ENCODE measurements around the gene CKM.
"Not testable (repeated sequence)": the region's sequence is repeated elsewhere in the genome, so short reads cannot be mapped to it uniquely, and the experiment has no call there.

Gene CKM

GRCh38 chr19:45321848-45322247, 827 bp downstream of the CKM start:
- in situ Hi-C loops (cut with MboI; ENCODE audit: low sequenced_read_pairs): no loop called here

DNA sequence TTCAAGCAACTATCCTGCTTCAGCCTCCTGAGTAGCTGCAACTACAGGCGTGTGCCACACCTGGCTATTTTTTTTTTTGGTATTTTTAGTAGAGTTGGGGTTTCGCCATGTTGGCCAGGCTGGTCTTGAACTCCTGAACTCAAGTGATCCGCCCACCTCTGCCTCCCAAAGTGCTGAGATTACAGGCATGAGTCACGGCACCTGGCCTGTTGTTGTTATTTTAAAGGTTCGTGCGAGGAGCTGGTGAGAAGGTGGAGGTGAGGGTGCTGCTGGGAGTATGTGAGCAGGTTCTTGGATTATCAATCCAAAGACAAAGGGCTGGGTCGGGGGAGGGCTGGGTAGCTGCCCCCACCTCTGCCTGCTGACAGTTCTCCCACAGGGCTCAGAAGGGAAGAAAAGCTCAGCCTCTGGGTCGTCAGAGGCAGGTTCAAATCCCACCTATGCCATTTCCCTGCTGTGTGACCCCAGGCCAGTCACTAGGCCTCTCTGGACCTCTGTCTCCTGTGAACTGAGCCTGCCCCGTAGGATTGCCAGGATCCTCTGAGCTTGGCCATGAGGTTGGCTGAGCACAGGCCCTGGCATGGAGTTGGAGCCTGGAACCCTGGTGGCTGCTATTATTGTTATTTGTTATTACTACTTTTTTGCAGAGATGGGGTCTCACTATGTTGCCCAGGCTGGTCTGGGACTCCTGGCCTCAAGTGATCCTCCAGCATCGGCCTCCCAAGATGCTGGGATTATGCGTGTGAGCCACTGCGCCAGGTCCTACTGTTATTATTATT, 1.5 kb downstream of the CKM start:
- in situ Hi-C loops (cut with MboI; ENCODE audit: low sequenced_read_pairs): no loop called here

DNA sequence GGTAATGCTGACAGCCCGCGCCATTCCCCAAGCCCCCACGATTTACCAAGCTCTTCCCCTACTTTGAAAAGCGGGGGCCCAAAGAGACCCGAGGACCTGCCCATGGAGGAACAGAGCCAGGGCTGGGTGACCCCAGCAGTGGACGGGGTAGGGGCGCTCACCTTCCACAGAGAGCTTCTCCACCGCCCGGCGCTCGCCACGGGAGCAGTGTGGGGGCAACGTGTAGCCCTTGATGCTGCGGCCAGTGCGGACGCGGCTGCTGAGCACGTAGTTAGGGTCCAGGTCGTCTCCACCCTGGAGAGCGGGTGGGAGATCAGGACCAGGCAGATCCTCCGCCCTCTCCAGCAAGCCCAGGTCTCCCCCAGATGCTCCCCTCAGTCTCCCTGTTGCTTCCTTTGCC, 7.4 kb downstream of the CKM start:
- in situ Hi-C loops (cut with MboI; ENCODE audit: low sequenced_read_pairs): no loop called here

DNA sequence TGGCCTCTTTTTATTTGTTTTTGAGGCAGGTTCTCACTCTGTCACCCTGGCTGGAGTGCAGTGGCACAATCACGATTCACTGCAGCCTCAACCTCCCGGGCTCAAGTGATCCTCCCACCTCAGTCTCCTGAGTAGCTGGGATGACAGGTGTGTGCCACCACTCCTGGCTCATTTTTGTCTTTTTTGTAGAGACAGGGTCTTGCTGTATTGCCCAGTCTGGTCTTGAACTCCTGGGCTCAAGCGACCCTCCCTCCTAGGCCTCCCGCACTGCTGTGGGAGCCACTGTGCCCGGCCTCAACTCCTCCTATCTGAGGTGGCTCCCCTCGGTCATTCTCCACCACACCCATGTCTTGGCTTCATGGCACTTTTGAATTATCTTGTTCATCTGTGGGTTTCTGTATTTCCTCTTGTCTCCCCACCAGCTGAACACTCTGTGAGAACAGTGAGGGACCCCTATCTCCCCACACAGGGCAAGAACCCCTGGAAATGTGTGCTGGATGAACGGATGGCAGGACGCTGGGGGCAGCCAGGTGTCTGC, 7.9 kb downstream of the CKM start:
- in situ Hi-C loops (cut with MboI; ENCODE audit: low sequenced_read_pairs): no loop called here

DNA sequence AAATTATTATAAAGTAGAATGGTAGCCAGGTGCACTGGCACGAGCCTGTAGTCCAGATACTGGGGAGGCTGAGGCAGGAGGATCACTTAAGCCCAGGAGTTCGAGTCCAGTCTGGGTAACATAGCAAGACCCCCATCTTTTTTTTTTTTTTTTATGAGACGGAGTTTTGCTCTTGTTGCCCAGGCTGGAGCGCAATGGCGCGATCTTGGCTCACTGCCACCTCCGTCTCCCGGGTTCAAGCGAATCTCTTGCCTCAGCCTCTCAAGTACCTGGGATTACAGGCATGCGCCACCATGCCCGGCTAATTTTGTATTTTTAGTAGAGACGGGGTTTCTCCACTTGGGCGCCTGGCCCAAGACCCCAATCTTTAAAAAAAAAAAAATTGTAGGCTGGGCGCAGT, 10.4 kb downstream of the CKM start:
- in situ Hi-C loops (cut with MboI; ENCODE audit: low sequenced_read_pairs): not testable (repeated sequence)

GRCh38 chr19:45311621-45312020, 11.1 kb downstream of the CKM start:
- in situ Hi-C loops (cut with MboI; ENCODE audit: low sequenced_read_pairs): no loop called here

GRCh38 chr19:45309322-45309721, 13.4 kb downstream of the CKM start:
- in situ Hi-C loops (cut with MboI; ENCODE audit: low sequenced_read_pairs): not testable (repeated sequence)

GRCh38 chr19:45307361-45307760, 15.3 kb downstream of the CKM start:
- in situ Hi-C loops (cut with MboI; ENCODE audit: low sequenced_read_pairs): no loop called here

- in situ Hi-C loops (cut with MboI; ENCODE audit: low sequenced_read_pairs): no loop called here
These were observed 16.1 kb downstream of the CKM start for GRCh38 chr19:45306518-45307027.

GRCh38 chr19:45306040-45306439, 16.6 kb downstream of the CKM start:
- in situ Hi-C loops (cut with MboI; ENCODE audit: low sequenced_read_pairs): no loop called here

DNA sequence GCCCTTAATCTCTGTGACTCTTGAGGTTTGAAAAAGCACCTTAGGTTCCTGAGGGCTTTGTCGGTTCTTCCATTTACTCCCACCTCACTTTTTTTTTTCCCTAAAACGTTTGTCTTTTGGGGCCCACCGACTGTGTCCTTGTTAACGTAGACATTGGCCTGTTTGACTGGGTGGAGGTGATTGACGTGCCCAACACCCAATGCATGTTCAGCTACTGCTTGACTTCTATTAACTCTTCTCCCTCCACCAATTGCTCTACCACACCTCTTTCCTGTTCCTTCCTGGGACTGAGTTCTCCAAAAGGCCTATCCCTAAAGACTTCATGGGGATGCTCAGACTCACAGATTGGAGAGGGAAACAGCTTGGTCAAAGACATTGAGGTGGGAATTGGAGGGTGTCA, 17.3 kb downstream of the CKM start:
- in situ Hi-C loops (cut with MboI; ENCODE audit: low sequenced_read_pairs): no loop called here

DNA sequence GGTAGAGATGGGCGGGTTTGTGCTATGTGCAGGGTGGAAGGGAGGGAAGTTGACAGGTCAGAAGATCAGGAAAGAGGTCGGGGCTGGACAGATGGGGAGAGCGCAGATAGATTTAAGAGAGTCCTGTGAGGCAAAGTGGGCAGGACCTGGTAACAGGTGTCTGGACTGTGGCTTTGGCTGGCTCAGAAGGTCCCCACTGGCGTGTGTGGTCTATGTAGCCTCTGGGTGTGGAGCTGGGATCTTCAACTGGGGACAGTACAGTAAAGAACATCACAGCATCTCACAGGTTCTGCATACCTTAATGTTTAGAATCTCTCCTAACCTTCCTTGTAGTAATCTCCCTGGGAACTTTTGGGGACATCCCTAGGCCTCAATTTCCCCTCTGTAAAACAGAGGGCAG, 17.7 kb downstream of the CKM start:
- in situ Hi-C loops (cut with MboI; ENCODE audit: low sequenced_read_pairs): no loop called here

GRCh38 chr19:45304141-45304926, 18.3 kb downstream of the CKM start:
- in situ Hi-C loops (cut with MboI; ENCODE audit: low sequenced_read_pairs): no loop called here

- in situ Hi-C loops (cut with MboI; ENCODE audit: low sequenced_read_pairs): no loop called here
These were observed 19.2 kb downstream of the CKM start for GRCh38 chr19:45303269-45304060.

DNA sequence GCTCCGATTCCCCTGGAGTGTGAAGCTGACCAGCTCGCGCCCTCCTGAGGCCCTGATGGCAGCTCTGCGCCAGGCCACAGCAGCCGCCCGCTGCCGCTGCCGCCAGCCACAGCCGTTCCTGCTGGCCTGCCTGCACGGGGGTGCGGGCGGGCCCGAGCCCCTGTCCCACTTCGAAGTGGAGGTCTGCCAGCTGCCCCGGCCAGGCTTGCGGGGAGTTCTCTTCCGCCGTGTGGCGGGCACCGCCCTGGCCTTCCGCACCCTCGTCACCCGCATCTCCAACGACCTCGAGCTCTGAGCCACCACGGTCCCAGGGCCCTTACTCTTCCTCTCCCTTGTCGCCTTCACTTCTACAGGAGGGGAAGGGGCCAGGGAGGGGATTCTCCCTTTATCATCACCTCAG, 20.3 kb downstream of the CKM start:
- in situ Hi-C loops (cut with MboI; ENCODE audit: low sequenced_read_pairs): no loop called here

DNA sequence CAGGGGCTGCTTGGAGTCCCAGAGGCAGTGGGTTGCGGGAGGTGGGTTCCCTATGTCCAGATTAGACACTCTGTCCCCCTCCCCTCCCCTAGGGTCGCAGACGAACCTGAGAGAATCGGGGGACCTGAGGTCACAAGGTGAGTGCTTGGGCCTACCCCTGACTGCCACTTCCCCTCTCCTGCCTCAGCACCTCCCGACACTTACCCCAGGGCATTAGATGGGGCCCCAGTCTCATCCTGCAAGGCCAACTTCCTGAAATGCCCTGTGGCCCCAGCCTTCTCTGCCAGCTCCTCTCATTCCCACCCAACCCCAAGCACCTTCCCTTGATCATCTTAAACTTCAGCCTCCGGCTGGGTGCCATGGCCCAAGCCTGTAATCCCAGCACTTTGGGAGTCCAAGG, 23.0 kb downstream of the CKM start:
- in situ Hi-C loops (cut with MboI; ENCODE audit: low sequenced_read_pairs): no loop called here

DNA sequence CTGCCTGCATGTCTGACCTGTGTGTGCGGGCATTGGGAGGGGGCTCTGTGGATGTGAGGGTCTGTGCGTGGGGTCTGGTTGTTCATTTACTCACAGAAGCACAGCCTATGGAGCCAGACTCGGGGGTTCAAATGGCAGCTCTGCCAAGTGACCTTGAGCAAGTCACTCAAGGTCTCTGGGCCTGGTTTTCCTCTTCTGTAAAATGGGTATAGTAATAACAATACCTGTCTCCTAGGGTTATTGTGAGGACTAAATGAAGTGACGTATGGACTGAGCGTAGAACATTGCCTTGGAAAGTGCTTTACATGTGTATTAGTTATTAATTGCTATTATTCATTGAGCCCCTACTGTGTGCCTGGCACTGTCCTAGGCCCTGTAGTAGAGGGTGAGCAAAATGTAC, 24.4 kb downstream of the CKM start:
- in situ Hi-C loops (cut with MboI; ENCODE audit: low sequenced_read_pairs): no loop called here

DNA sequence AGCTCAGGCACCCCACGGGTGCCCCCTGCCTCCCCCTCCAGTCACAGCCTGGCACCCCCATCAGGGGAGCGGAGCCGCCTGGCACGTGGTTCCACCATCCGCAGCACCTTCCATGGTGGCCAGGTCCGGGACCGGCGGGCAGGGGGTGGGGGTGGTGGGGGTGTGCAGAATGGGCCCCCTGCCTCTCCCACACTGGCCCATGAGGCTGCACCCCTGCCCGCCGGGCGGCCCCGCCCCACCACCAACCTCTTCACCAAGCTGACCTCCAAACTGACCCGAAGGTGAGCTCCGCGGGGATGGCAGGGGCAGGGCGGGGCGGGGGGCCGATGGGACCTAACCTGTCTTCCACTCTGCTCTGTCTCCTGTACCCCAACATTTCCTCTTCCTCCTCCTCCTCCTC, 25.0 kb downstream of the CKM start:
- in situ Hi-C loops (cut with MboI; ENCODE audit: low sequenced_read_pairs): no loop called here

DNA sequence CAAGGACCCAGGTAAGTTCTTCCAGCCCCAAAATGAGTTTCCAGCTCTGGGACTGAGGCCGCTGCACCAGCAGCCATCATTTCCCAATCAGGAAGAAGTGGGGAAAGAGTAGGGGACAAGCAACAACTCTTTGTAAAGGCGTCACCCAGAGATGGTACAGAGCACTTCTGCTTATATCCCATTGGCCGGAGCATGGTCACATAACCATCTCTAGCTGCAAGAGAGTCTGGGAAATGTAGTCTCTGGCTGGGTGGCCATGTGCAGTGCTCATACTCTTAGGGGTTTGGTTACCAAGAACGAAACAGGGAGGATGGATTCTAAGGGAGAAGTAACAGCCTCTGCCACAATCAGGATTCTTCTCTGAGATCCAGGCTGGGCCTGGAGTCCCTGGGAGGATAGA, 26.3 kb downstream of the CKM start:
- in situ Hi-C loops (cut with MboI; ENCODE audit: low sequenced_read_pairs): no loop called here

GRCh38 chr19:45295873-45296272, 26.8 kb downstream of the CKM start:
- in situ Hi-C loops (cut with MboI; ENCODE audit: low sequenced_read_pairs): no loop called here

All from HL-60/S4 treated with phorbol 12-myristate 13-acetate at 8.2 ng/mL for 4 days and 3 days (cell line).